HG02852 (cell line): Measurements from ENCODE around the gene FARS2.
A peak's percentile ranks its signal among the peaks of the same experiment; 100 is the strongest.
"Not testable (repeated sequence)": the region's sequence is repeated elsewhere in the genome, so short reads cannot be mapped to it uniquely, and the experiment has no call there.

Source experiments
- ATAC-seq: cut with Tn5 transposase; IDR thresholded peaks from one replicate; pipeline ENCODE4 v1.9.1; 2021; ENCODE audit warnings: mild to moderate bottlenecking, moderate library complexity; ENCODE audit not compliant: unreplicated experiment

Gene FARS2

GRCh38 chr6:5771759-5772390 lies 510.6 kb downstream of the FARS2 start:
- ATAC-seq = no peak

- ATAC-seq = no peak
These were observed 511.3 kb downstream of the FARS2 start for GRCh38 chr6:5772408-5773120.

- ATAC-seq = no peak
These were observed 514.8 kb downstream of the FARS2 start for GRCh38 chr6:5776104-5776503.

- ATAC-seq = no peak
These were observed 515.5 kb downstream of the FARS2 start for GRCh38 chr6:5776706-5777390.

GRCh38 chr6:5778317-5778857 lies 517.1 kb downstream of the FARS2 start:
- peak; percentile 97 for ATAC-seq

GRCh38 chr6:5778906-5779305 lies 517.6 kb downstream of the FARS2 start:
- no peak for ATAC-seq

GRCh38 chr6:5781019-5781418 lies 519.7 kb downstream of the FARS2 start:
- no peak for ATAC-seq

GRCh38 chr6:5781966-5782556 lies 520.7 kb downstream of the FARS2 start:
- ATAC-seq = no peak

- ATAC-seq = no peak
These were observed 521.7 kb downstream of the FARS2 start for GRCh38 chr6:5782783-5783547.

GRCh38 chr6:5783584-5784089 lies 522.3 kb downstream of the FARS2 start:
- no peak for ATAC-seq

GRCh38 chr6:5785249-5785648 lies 523.9 kb downstream of the FARS2 start:
- ATAC-seq = no peak

GRCh38 chr6:5786321-5786968 lies 525.1 kb downstream of the FARS2 start:
- ATAC-seq = no peak

GRCh38 chr6:5786969-5787720 lies 525.8 kb downstream of the FARS2 start:
- ATAC-seq = no peak

GRCh38 chr6:5789426-5789825 lies 528.1 kb downstream of the FARS2 start:
- not testable (repeated sequence) for ATAC-seq

GRCh38 chr6:5796555-5796954 lies 535.2 kb downstream of the FARS2 start:
- ATAC-seq = not testable (repeated sequence)

- not testable (repeated sequence) for ATAC-seq
These were observed 545.1 kb downstream of the FARS2 start for GRCh38 chr6:5806406-5806805.

- ATAC-seq = no peak
These were observed 548.1 kb downstream of the FARS2 start for GRCh38 chr6:5809450-5809849.

GRCh38 chr6:5811997-5812396 lies 550.7 kb downstream of the FARS2 start:
- no peak for ATAC-seq

GRCh38 chr6:5813625-5814027 lies 552.3 kb downstream of the FARS2 start:
- ATAC-seq = no peak
